HG03097 (cell line): ENCODE measurements around the gene STT3A.

Experiments used
- ATAC-seq: cut with Tn5 transposase; IDR thresholded peaks from one replicate; pipeline ENCODE4 v1.9.1; 2021; ENCODE audit not compliant: unreplicated experiment, low FRiP score

The STT3A gene

GRCh38 chr11:125587480-125587879 is 5.2 kb upstream of the STT3A start:
- no peak for ATAC-seq

- no peak for ATAC-seq
These were observed 4.1 kb upstream of the STT3A start for GRCh38 chr11:125588505-125588904.

GRCh38 chr11:125591649-125592304 is 875 bp upstream of the STT3A start:
- peak; percentile 9 for ATAC-seq

DNA sequence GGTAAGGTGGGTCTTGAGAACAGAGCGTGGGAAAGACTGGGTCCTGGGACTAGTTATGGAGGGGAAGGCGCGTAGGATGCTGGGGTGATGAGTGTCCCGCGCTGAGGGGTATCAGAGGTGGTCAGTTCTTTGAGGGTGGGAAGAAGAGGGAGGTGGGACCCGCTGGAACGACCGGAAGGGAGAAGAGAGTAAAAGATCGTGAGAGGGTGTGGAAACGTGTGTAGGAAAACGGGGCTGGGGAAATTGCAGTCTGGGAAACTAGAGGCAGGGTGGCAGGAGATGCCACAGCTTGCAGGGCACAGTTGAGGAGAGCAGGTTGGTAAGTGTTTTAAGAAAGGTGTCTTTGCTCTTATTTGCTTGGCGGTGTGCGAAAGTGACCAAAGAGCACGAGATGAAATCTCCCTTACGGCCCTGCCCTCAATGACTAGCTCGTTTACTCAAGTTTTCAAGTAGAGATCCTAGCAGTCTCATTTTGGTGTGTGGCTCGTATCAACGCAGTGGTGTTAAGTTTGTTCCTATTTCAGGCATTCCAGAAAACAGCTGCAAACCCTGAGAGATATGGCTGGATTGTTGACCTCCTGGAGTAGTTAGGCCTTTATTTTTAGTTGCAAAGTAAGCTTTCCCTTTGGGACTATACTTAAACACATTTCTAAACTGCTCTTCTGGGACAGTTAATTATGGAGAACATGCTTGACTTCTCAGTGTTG is 615 bp downstream of the STT3A start:
- no peak for ATAC-seq

DNA sequence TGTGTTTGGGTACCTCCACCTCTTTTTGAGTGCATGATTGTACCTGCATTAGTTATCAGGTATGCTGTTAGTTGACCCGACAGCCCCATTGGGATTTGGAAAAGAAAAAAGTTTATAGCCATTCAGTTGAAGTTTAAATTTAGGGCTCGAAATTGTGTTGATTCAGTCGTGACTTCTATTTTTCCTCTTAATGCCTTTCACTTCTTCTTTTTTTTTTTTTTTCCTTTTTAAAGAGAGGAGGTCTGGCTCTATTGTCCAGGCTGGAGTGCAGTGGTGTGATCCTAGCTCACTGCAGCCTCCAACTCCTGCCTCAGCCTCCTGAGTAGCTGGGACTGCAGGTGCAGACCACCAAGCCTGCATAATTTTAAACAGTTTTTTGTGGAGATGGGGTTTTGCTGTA is 2.3 kb downstream of the STT3A start:
- ATAC-seq: no peak

DNA sequence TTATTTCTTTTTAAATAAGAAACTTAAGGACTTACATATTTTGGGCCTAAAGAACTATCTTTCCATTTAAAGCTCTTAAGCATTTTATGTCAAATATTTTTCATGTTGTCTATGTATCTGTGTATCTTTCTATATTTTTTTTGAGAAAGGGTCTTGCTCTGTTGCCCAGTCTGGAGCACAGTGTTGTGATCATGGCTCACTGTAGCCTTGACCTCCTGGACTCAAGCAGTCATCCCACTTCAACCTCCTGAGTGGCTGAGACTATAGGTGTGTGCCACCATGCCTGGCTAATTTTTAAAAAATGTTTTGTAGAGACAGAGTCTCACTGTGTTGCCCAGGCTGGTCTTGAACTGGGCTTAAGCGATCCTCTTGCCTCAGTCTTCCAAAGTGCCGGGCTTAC is 8.0 kb downstream of the STT3A start:
- no peak for ATAC-seq

GRCh38 chr11:125603207-125603606 is 10.6 kb downstream of the STT3A start:
- ATAC-seq: no peak

DNA sequence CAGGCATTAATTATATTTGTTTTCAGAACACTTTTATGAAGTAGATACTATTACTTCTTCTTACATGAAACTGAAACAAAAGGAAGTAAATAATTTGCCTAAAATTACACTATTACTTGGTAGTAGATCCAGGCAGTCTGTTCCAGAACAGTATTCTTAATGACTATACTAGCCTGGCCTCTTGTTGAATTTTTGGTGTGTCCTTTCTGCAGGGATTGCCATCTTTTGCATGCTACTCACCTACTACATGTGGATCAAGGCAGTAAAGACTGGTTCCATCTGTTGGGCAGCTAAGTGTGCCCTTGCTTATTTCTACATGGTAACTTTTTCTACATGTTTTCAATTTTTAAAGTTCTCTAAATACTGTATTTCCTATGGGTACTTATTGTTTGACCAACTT is 12.8 kb downstream of the STT3A start:
- ATAC-seq: no peak

DNA sequence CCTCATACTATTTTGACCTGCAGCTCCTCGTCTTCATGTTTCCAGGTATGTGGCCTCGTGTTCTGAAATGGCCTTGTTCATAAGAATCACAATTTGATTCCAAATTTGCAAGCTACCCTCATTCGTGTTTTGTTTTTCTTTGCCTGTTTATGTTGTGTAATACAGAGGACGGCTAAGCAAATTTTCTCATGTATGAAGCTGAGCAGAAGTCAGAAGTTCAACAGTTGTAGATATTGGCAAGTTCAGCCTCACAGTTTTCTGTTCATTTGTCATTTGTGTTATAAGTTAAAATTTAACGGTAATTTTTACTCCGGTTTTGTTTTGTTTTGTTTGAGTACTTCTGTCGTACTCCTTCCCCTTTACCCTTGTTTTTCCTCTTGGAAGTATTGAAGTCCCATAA is 16.9 kb downstream of the STT3A start:
- ATAC-seq: no peak

DNA sequence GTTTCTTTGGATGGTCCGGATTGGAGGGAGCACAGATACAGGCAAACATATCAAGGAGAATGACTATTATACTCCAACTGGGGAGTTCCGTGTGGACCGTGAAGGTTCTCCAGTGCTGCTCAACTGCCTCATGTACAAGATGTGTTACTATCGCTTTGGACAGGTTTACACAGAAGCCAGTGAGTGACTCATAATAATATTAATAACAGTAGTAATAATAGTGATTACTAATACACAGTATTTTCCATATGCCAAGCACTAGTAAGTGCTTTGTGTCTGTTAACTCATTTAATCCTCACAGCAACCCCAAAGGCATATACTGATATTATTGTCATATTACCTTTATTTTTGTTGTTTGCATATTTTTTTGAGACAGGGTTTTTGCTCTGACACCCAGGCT is 25.7 kb downstream of the STT3A start:
- ATAC-seq: no peak

- ATAC-seq: no peak
These were observed 29.3 kb downstream of the STT3A start for GRCh38 chr11:125621995-125622394.

DNA sequence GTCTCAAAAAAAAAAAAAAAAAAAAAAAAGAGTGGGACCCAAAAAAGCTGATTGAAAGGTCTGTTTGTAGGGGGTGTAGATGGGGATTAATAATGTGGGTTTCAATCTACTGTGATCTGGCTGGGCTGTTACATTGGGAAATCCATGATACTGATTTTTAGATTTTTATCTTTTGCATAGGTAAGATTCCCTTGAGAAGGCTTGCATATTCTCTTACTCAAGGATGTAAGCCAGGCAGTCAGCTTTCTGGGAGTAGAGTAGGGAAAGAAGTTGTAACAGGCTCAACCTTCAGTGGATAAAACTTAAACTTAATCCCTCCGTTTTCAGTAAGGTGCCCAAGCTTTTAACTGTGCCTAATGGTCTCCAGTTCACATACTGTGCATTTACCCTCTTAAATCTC is 30.4 kb downstream of the STT3A start:
- no peak for ATAC-seq

DNA sequence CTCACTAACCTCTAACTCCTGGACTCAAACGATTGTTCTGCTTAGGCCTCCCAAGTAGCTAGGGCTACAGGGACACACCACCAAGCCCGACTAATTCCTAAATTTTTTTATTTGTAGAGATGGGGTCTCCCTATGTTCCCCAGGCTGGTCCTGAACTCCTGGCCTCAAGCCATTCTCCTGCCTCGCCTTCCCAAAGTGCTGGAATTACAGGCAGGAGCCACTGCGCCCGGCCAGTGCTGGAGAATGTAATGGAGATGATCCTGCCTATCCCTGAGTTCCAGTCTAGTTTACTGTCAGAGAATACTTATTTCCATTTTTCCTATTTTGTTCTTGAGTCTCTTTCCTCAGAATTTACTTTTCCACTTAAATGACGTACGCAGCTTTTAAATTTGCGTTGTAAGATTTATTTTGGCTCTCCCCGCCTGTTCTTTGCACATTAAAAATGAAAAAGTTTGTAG is 32.1 kb downstream of the STT3A start, which contains the start of gene CHEK1:
CHEK1 (plus strand) TSS at position 408 of the 458 bp plus-strand sequence. CDS start 1,606 bp downstream, outside the sequence.
- ATAC-seq: no peak

DNA sequence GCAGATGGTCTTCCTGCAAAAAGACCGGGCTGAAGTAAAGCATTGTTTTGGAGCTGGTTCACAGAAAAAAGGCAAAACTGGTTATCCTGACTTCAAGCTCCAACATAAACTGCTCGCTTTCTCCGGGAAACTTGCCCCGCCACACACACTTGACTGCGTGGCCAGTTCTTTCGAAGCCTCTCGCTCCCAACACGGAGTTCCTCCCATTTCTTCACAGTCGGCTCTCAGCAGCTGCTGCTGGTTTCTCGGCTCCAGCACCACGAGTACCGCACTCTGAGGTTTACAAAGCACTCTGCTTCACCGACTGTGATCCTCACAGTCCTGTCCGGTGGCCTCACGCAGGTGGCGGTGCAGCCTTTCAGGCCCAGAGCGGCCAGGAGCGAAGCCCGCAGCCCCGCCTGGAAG is 32.6 kb downstream of the STT3A start:
- ATAC-seq: peak; percentile 18

- ATAC-seq: peak; percentile 86
These were observed 33.1 kb downstream of the STT3A start for GRCh38 chr11:125625630-125626287.

DNA sequence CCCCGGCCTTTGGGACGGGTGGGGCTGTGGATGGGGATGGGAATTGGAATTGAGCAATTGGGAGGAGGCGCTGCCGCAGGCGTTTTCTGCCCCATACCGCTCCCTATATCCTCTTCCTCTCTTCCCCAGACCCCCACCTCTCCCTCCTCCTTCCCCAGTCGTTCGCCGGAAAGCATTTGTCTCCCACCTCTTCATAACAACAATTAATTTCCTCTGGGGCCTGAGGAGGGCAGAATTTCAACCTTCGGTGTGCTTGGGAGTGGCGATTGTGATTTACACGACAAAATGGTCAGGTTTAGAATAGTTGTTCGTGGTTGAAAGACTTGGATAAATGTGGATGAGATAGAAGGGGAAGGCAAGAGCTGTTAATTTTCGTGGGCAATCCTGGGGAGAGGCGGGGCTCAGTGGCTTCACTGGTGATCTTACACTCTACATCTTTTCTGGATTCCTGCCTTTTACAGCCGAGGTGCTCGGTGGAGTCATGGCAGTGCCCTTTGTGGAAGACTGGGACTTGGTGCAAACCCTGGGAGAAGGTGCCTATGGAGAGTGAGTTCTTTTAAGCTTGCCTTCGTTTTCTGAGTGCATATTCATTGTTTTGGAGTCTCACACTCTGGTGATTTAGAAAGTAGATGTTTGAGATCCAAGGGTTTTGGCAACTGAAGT is 33.8 kb downstream of the STT3A start:
- peak; percentile 35 for ATAC-seq

DNA sequence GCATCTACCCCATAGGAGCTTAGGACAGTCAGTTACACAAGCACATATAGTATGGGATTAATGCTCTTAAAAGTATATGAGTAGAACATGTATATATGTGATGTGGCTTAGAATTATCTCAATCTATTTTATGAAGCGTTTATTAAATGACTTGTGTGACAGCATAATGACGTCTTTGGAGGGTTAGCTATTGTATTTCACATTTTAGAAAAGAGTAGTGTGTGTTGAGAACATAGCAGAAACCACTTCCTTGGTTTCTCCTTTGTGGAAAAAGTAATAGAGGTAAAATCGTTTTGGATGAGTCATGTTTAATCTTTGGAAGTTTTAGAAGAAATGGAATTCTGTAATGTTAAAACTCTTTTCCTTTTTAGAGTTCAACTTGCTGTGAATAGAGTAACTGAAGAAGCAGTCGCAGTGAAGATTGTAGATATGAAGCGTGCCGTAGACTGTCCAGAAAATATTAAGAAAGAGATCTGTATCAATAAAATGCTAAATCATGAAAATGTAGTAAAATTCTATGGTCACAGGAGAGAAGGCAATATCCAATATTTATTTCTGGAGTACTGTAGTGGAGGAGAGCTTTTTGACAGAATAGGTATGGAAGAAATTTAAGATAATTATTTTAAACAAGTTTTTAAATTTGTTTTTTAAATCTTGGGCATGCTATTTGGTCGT is 34.7 kb downstream of the STT3A start:
- ATAC-seq: no peak

- no peak for ATAC-seq
These were observed 45.2 kb downstream of the STT3A start for GRCh38 chr11:125637840-125638239.

- no peak for ATAC-seq
These were observed 45.7 kb downstream of the STT3A start for GRCh38 chr11:125638315-125638714.

GRCh38 chr11:125645871-125646270 is 53.2 kb downstream of the STT3A start:
- ATAC-seq: no peak
